ENCODE results near the gene PLA2G12A. TPM values are rescaled to one million over a fixed set of nuclear protein-coding genes. Genes with fewer than 3 reads are reported as not detected.

Gene PLA2G12A
- total RNA-seq, 1 donor from 2014 or later: 16.4 TPM

GRCh38 chr4:109662116-109662515, 67.8 kb downstream of the PLA2G12A start:
- Mint-ChIP-seq H3K27me3 (ENCODE audit: unreplicated experiment) (no peaks in the 10 kb centered on the region), H3K4me1 (ENCODE audit: low read depth, unreplicated experiment) (no peaks in the 10 kb centered on the region), H3K9me3 (ENCODE audit: unreplicated experiment) (no peaks in the 10 kb centered on the region), H3K36me3 (ENCODE audit: unreplicated experiment) (no peaks in the 10 kb centered on the region), H3K4me3 (ENCODE audit: unreplicated experiment) (no peak overlapping the region), H3K27ac (ENCODE audit: unreplicated experiment) (no peak overlapping the region)
- DNase-seq: no peak
- TF ChIP-seq, protein P1, sequence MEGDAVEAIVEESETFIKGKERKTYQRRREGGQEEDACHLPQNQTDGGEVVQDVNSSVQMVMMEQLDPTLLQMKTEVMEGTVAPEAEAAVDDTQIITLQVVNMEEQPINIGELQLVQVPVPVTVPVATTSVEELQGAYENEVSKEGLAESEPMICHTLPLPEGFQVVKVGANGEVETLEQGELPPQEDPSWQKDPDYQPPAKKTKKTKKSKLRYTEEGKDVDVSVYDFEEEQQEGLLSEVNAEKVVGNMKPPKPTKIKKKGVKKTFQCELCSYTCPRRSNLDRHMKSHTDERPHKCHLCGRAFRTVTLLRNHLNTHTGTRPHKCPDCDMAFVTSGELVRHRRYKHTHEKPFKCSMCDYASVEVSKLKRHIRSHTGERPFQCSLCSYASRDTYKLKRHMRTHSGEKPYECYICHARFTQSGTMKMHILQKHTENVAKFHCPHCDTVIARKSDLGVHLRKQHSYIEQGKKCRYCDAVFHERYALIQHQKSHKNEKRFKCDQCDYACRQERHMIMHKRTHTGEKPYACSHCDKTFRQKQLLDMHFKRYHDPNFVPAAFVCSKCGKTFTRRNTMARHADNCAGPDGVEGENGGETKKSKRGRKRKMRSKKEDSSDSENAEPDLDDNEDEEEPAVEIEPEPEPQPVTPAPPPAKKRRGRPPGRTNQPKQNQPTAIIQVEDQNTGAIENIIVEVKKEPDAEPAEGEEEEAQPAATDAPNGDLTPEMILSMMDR (IDR thresholded peaks at IDR 0.05; ENCODE audit: partially characterized antibody, unreplicated experiment): no peak

Other genes with a start within 250 kb of the PLA2G12A start
- 9.7 TPM for gene MCUB, start 169.8 kb downstream of the PLA2G12A start, total RNA-seq (ENCODE audit: unreplicated experiment)
- gene CASP6, start 26.6 kb downstream of the PLA2G12A start, total RNA-seq (ENCODE audit: unreplicated experiment): 15.0 TPM
- gene CFI, start 71.9 kb upstream of the PLA2G12A start, total RNA-seq (ENCODE audit: unreplicated experiment): not detected
- gene GAR1, start 85.7 kb upstream of the PLA2G12A start, total RNA-seq (ENCODE audit: unreplicated experiment): 9.1 TPM
- 0.29 TPM for gene RRH, start 97.9 kb upstream of the PLA2G12A start, total RNA-seq (ENCODE audit: unreplicated experiment)
- 0.12 TPM for gene LRIT3, start 118.0 kb upstream of the PLA2G12A start, total RNA-seq (ENCODE audit: unreplicated experiment)
- gene EGF, start 182.8 kb upstream of the PLA2G12A start, total RNA-seq (ENCODE audit: unreplicated experiment): not detected

All from glutamatergic neuron (in vitro differentiated cells).